Panc1 (cell line): Measurements from ENCODE around the gene CYP3A4. TPM values are rescaled to one million over a fixed set of nuclear protein-coding genes. Genes with fewer than 3 reads are reported as not detected.

Source experiments
- ATAC-seq: fragments of 200-7000 bp; cut with Tn5 transposase; 2 replicates; pipeline ENCODE4 v1.9.1; 2020; ENCODE audit warnings: mild to moderate bottlenecking, moderate library complexity
- Bru-seq: library from RNA; stranded (reverse); fragments of 400-500 nt; gene quantifications from one replicate; lab custom pipeline; 2021; lab: Mats Ljungman, UMichigan
- BruChase-seq, 2 experiments: library from RNA; stranded (reverse); fragments of 400-500 nt; gene quantifications; one replicate each; lab custom pipeline; 2021; lab: Mats Ljungman, UMichigan
- BruUV-seq: library from RNA; stranded (reverse); fragments of 400-500 nt; replicated peaks from 2 replicates; lab custom pipeline; 2021; lab: Mats Ljungman, UMichigan
- CTCF ChIA-PET: fragments of 300-600 bp; sonication (Branson Sonifier 250); formaldehyde crosslinking; loops from one replicate; lab custom pipeline; 2022; ENCODE audit warnings: antibody characterized with exemption; lab: Charles Lee
- POLR2A ChIA-PET: fragments of 300-600 bp; sonication (Branson Sonifier 250); formaldehyde crosslinking; loops from one replicate; lab custom pipeline; 2022; ENCODE audit warnings: antibody characterized with exemption; lab: Charles Lee
- DNase-seq: peaks from one replicate; pipeline ENCODE4 v3.0.0-alpha.2; 2010; ENCODE audit warnings: low read depth, low spot score
- H3K27ac ChIP-seq: 2 replicates; pipeline ENCODE4 v1.5.1; 2011; ENCODE audit warnings: mild to moderate bottlenecking, low read length, inconsistent platforms
- H3K27me3 ChIP-seq: fragments of 200-500 bp; sonication (Bioruptor generic); 2 replicates; pipeline ENCODE4 v1.6.0; 2014; ENCODE audit warnings: low read length, inconsistent platforms; ENCODE audit not compliant: control insufficient read depth, insufficient read depth
- H3K36me3 ChIP-seq: fragments of 200-500 bp; sonication (Bioruptor generic); 2 replicates; pipeline ENCODE4 v1.5.1; 2014; ENCODE audit warnings: inconsistent platforms, mild to moderate bottlenecking, low read length, moderate library complexity; ENCODE audit not compliant: control insufficient read depth, insufficient read depth
- H3K4me1 ChIP-seq: 2 replicates; pipeline ENCODE4 v1.5.1; 2011; ENCODE audit warnings: inconsistent platforms, mild to moderate bottlenecking, low read length, moderate library complexity; ENCODE audit not compliant: control insufficient read depth, insufficient read depth
- H3K4me3 ChIP-seq, 2 experiments: 2 replicates each; pipeline ENCODE4 v1.5.1; 2011 to 2012; ENCODE audit warnings: low read depth in 2 of 2, low read length in 2 of 2, mild to moderate bottlenecking in 2 of 2, inconsistent platforms in 1 of 2, moderate library complexity in 1 of 2
- H3K9me3 ChIP-seq: fragments of 200-500 bp; sonication (Bioruptor generic); 2 replicates; pipeline ENCODE4 v1.5.1; 2014; ENCODE audit warnings: low read depth, mild to moderate bottlenecking, inconsistent platforms, low read length, moderate library complexity; ENCODE audit not compliant: control insufficient read depth, insufficient read depth
- CTCF ChIP-seq: fragments of 450-650 bp; IDR thresholded peaks from 2 replicates; pipeline ENCODE4 v1.5.1; 2017; ENCODE audit warnings: mild to moderate bottlenecking
- POLR2AphosphoS5 ChIP-seq: IDR thresholded peaks from 2 replicates; pipeline ENCODE4 v1.6.1; 2012; ENCODE audit warnings: mild to moderate bottlenecking, low read depth, low read length, moderate library complexity
- SIN3A ChIP-seq: IDR thresholded peaks from 2 replicates; pipeline ENCODE4 v1.6.1; 2012; ENCODE audit warnings: low read depth, mild to moderate bottlenecking, low read length, moderate library complexity, borderline replicate concordance; ENCODE audit not compliant: insufficient read depth
- TCF7L2 ChIP-seq: IDR thresholded peaks from 2 replicates; pipeline ENCODE4 v1.6.1; 2011; ENCODE audit warnings: mild to moderate bottlenecking, low read depth, low read length, inconsistent platforms
- in situ Hi-C: cut with HindIII; loops from 2 replicates; pipeline ENCODE4 v1.10.0; 2016; ENCODE audit warnings: low sequenced_read_pairs, low pct_unique_long_range_greater_than_20kb
- intact Hi-C: fragments of 100-400 bp; cut with micrococcal nuclease; formaldehyde crosslinking; loops from one replicate; pipeline ENCODE4 v1.10.0; 2022; ENCODE audit not compliant: unreplicated experiment
- long read RNA-seq: library from polyadenylated mRNA; unstranded; transcript quantifications from one replicate; pipeline ENCODE4 v2.0.0, GENCODE V29; 2021; ENCODE audit not compliant: unreplicated experiment
- polyA plus RNA-seq: library from polyadenylated mRNA; unstranded; fragments of >200 nt; gene quantifications from one replicate; pipeline ENCODE4 v1.2.1, GENCODE V29; 2012; ENCODE audit warnings: missing spikeins; ENCODE audit not compliant: insufficient read length
- total RNA-seq: library from RNA; stranded (reverse); gene quantifications from one replicate; pipeline ENCODE4 v1.2.1, GENCODE V29; 2021; ENCODE audit not compliant: unreplicated experiment
- TF ChIP-seq, protein P1 (sequence below), 2 experiments: IDR thresholded peaks; 2 replicates each; pipeline ENCODE4 v1.6.1; 2011 to 2012; ENCODE audit warnings: low read depth in 2 of 2, control low read depth in 1 of 2, low read length in 1 of 2, mild to moderate bottlenecking in 1 of 2, moderate library complexity in 1 of 2; ENCODE audit not compliant: insufficient read depth in 1 of 2

Gene CYP3A4
- 0.15 TPM for total RNA-seq
- not detected for polyA plus RNA-seq
- Bru-seq, nascent RNA: percentile 0 among the genes with signal in this experiment
- BruChase-seq, experiment 1, labeled RNA remaining after a 2-hour chase: percentile 4 among the genes with signal in this experiment
- BruChase-seq, experiment 2, labeled RNA remaining after a 6-hour chase: percentile 7 among the genes with signal in this experiment
- long read RNA-seq: 0 reads

DNA sequence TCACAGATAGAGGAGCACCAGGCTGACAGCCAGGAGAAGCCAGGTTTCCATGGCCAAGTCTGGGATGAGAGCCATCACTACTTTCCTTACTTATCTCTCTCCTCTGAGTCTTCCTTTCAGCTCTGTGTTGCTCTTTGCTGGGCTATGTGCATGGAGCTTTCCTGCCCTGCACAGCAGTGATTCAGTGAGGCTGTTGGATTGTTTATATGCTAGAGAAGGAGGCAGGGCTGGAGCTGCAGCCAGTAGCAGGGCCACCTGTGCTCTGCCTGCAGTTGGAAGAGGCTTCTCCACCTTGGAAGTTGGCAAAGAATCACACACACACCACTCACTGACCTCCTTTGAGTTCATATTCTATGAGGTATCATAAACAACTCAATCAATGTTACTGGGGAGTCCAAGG is at the start of gene CYP3A4:
CYP3A4 (minus strand) TSS at position 178 of the 400 bp plus-strand sequence; CDS start at position 75, 103 bp downstream.
- intact Hi-C loops: no loop called here
- Histone ChIP-seq H3K27ac (no peak within 1 kb of the TSS), H3K4me1 (no peaks in the 10 kb centered on the region), H3K4me3 (no peak within 1 kb of the TSS), H3K27me3 (peaks cover 10% of the 10 kb centered on the region), H3K9me3 (no peaks in the 10 kb centered on the region), H3K36me3 (no peaks in the 10 kb centered on the region)
- ATAC-seq (no peak), DNase-seq (no peak)
- in situ Hi-C loops: no loop called here
- ChIA-PET CTCF (no interaction called here), POLR2A (no interaction called here)
- TF ChIP-seq POLR2AphosphoS5: no peak
- no peak for TF ChIP-seq TCF7L2
- no TSS peak for BruUV-seq

DNA sequence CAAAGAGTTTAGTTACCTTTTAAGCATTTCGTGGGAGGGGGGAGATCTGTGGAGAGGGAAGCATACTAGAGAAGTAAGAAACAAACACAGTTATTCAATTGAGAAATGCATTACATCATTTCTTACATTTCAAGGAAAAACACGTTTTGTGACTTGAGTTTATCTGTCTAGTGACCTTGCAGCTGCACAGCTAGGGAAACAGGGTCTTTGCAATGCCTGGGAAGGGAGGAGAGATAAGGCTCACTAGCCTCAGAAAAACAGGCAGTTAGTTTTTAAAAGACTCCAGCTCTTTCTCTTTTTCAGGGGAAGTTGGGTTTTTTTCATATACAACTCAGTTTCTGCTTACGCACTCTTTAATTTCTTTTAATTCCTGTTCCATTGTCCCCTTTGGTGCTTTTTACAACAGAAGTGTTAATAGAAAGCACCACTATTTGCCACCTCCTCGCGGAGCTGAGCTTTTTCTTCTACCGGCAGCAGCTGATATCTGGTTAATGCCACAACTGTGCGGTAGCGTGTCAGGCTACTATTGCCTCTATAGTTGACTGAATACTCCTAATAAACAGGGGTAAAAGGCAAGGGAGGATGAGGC is 49.4 kb upstream of the CYP3A4 start:
- ATAC-seq (no peak), DNase-seq (no peak)
- intact Hi-C loops: no loop called here
- in situ Hi-C loops: no loop called here
- ChIA-PET POLR2A (no interaction called here), CTCF (no interaction called here)
- H3K27me3 ChIP-seq: peaks cover 20% of the 10 kb centered on the region
- no peak for TF ChIP-seq POLR2AphosphoS5
- TF ChIP-seq TCF7L2: no peak
- no peak for TF ChIP-seq CTCF
- TF ChIP-seq, protein P1, sequence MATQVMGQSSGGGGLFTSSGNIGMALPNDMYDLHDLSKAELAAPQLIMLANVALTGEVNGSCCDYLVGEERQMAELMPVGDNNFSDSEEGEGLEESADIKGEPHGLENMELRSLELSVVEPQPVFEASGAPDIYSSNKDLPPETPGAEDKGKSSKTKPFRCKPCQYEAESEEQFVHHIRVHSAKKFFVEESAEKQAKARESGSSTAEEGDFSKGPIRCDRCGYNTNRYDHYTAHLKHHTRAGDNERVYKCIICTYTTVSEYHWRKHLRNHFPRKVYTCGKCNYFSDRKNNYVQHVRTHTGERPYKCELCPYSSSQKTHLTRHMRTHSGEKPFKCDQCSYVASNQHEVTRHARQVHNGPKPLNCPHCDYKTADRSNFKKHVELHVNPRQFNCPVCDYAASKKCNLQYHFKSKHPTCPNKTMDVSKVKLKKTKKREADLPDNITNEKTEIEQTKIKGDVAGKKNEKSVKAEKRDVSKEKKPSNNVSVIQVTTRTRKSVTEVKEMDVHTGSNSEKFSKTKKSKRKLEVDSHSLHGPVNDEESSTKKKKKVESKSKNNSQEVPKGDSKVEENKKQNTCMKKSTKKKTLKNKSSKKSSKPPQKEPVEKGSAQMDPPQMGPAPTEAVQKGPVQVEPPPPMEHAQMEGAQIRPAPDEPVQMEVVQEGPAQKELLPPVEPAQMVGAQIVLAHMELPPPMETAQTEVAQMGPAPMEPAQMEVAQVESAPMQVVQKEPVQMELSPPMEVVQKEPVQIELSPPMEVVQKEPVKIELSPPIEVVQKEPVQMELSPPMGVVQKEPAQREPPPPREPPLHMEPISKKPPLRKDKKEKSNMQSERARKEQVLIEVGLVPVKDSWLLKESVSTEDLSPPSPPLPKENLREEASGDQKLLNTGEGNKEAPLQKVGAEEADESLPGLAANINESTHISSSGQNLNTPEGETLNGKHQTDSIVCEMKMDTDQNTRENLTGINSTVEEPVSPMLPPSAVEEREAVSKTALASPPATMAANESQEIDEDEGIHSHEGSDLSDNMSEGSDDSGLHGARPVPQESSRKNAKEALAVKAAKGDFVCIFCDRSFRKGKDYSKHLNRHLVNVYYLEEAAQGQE (IDR thresholded peaks at IDR 0.05; ENCODE audit: insufficient read depth in 1 of 2, low read depth in 2 of 2, low read length in 1 of 2): no peak
- TF ChIP-seq SIN3A: no peak
- H3K4me3 ChIP-seq: no peak overlapping the region
- no peak overlapping the region for H3K27ac ChIP-seq
- H3K36me3 ChIP-seq: no peaks in the 10 kb centered on the region
- BruUV-seq: no TSS peak
- H3K4me1 ChIP-seq: no peaks in the 10 kb centered on the region
- H3K9me3 ChIP-seq: no peaks in the 10 kb centered on the region

GRCh38 chr7:99831595-99831994 is 47.6 kb upstream of the CYP3A4 start:
- TF ChIP-seq TCF7L2: no peak
- TF ChIP-seq POLR2AphosphoS5: no peak
- no peak for TF ChIP-seq CTCF
- TF ChIP-seq SIN3A: no peak
- TF ChIP-seq, protein P1 (IDR thresholded peaks at IDR 0.05; ENCODE audit: insufficient read depth in 1 of 2, low read depth in 2 of 2, low read length in 1 of 2): no peak
- ATAC-seq (no peak), DNase-seq (no peak)
- intact Hi-C loops: no loop called here
- no TSS peak for BruUV-seq
- Histone ChIP-seq H3K4me1 (no peaks in the 10 kb centered on the region), H3K4me3 (no peak overlapping the region), H3K27me3 (peaks cover 20% of the 10 kb centered on the region), H3K27ac (no peak overlapping the region), H3K9me3 (no peaks in the 10 kb centered on the region), H3K36me3 (no peaks in the 10 kb centered on the region)
- ChIA-PET CTCF (no interaction called here), POLR2A (interaction anchor here (0.7 kb wide), 1 partner anchor 210 kb away, joined by 5 read pairs; no protein-coding TSS in a partner anchor)
- in situ Hi-C loops: no loop called here
